ENCODE measurements around the gene HIPK2.

The HIPK2 gene

GRCh38 chr7:139735466-139735865, 42.3 kb downstream of the HIPK2 start:
- DNase-seq (ENCODE audit: low read depth in 2 of 2) = no peak

- DNase-seq (ENCODE audit: low read depth in 2 of 2) = no peak
These were observed 43.4 kb downstream of the HIPK2 start for GRCh38 chr7:139734395-139734794.

DNA sequence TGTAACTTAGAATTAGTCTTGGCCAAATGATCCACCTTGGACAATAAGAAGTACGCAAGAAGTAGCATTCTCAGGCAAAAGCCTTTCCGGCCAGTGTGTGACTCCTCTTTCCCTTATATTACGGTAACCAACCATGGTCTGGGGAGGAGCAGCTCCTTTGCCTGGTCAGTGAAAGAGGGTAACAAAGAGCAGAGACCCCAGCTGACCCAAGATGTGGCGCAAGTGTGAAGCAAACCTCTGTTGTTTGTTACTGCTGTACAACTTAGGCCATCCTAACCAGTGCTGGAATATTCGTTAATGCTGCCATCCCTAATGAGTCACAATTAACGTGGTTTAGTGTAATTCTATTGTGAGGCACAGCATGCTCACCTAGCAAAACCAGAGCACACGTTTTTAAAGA, 44.0 kb downstream of the HIPK2 start:
- DNase-seq (ENCODE audit: low read depth in 2 of 2) = no peak

DNA sequence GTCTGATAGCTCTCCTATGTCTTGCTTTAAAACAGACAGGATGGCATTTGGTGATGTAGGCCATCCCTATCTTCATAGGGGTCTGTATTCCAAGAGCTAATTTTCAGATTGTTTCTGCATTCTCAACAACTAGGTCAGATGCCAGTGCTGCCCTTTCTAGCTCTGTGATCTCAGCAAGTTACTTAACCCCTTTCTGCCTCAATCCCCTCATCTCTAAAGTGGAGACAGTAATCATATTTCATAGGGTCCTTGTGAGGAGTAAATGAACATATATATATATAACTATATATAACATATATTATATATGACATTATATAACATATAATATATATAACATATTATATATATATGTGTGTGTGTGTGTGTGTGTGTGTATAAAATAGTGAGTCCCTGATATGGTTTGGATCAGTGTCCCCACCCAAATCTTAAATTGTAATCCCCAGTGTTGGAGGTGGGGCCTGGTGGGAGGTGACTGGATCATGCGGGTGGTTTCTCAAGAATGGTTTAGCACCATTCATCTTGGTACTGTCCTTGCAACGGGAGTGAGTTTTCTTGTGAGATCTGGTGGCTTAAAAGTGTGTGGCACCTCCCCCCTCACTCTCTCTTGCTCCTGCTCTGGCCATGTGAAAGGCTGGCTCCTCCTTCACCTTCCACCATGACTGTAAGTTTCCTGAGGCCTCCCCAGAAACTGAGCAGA, 45.2 kb downstream of the HIPK2 start:
- no peak for DNase-seq (ENCODE audit: low read depth in 2 of 2)

DNA sequence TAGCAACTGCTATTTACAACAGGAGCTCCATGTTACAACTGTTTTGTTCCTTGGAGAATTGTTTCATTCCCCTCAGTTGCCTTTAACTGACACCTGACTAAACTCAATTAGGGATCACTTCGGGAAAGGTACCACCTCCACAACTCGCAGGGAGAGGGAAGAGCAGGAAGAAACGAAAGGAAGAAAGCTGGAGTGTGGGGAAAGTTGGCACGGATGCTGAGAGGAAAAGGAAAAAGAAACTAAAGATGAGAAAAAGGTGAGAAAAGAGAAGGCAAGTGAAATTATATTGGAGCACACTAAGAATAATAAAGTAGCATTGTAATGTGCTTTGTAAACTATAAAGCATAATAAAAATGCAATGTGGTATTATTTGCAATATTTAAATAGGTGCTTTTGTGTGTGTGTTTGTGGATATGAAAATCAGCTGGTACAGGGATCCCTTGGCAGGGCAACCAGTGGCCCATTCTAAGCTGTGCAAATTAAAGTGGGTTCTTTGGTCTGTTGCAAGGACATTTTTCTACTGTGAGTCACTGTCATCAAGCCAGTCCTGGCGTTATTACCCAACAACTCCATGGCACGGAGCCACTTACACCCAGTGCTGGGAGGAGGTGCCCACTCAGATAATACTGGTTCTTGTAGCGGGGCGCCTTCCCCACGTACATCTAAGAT, 45.9 kb downstream of the HIPK2 start:
- DNase-seq (ENCODE audit: low read depth in 2 of 2) = no peak

GRCh38 chr7:139730746-139731612, 46.8 kb downstream of the HIPK2 start:
- no peak for DNase-seq (ENCODE audit: low read depth in 2 of 2)

GRCh38 chr7:139728203-139728602, 49.6 kb downstream of the HIPK2 start:
- DNase-seq (ENCODE audit: low read depth in 2 of 2) = no peak

GRCh38 chr7:139727151-139727705, 50.6 kb downstream of the HIPK2 start:
- DNase-seq (ENCODE audit: low read depth in 2 of 2) = no peak

DNA sequence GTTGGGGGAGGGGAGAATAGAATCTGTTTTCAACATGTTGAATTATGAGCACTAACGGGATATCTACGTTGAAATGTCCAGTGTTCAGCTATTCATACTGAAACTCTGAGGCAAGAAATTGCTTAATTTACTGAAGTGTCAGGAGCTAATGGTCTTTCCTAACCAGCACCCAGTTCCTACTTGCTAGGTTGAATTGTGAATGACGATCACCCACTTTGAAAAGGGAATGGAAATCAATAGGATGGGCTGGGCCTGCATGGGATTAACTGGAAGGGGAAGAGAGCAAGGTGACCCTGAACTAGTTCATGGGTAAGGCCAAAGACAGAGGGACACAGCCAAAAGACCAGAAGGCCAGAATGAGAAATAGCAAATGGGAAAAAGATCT, 51.3 kb downstream of the HIPK2 start:
- DNase-seq (ENCODE audit: low read depth in 2 of 2) = no peak

- DNase-seq (ENCODE audit: low read depth in 2 of 2) = no peak
These were observed 51.8 kb downstream of the HIPK2 start for GRCh38 chr7:139725858-139726484.

DNA sequence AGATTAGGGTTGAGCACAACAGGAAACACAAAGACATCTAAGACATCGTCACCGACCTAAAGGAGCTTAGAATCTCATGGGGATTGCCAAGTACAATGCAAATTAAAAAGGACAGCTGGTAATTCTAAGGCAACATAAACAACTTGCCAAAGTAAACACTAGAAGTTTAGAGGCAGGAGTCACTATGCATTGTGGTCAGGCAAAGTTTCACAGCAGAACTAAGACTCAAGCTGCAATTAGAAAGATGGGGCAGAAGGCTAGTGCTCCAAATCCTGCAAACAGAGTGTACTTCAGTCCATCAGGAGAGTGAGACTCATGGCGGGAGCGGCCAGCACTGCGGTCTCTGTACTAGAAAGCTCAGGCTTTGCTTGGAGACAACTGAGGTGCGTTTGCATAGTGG, 52.7 kb downstream of the HIPK2 start:
- DNase-seq (ENCODE audit: low read depth in 2 of 2) = no peak

GRCh38 chr7:139722604-139723003, 55.2 kb downstream of the HIPK2 start:
- DNase-seq (ENCODE audit: low read depth in 2 of 2) = no peak

DNA sequence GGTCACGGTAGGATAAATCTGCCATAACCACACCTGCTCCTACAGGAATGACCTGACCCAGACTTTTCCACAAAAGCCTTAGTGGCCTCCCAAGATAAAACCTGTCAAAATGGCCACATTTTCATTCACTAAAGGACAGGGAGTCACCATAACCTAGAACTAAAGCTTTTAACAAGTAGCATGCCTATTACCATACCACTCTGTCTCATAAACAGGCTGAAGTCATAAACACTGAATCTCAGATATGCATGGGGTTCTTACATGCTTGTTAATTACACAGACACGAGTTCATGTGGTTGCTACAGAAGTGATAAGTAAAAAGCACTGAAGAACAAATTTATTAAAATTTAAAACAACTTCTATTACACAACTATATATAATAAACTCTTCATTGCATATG, 56.0 kb downstream of the HIPK2 start:
- no peak for DNase-seq (ENCODE audit: low read depth in 2 of 2)

DNA sequence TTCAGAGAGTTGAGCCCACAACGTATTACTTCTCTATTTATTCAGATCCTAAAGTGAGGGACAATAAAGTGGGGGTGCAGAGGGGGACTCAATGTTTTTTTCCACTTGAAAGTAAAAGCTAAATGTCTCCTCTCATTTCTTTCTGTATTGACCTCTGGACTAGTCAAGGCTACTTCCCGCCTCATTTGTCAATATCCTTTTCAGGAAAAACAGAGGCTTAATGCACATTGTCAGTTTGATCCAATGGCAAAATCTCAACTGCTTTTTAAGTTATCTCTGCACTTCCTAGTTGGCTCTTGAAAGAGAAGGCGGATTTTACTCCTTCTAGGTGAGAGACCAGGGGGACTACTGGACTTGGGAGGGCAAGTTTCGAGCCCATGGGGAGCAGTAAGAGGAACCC, 56.4 kb downstream of the HIPK2 start:
- DNase-seq (ENCODE audit: low read depth in 2 of 2) = no peak

DNA sequence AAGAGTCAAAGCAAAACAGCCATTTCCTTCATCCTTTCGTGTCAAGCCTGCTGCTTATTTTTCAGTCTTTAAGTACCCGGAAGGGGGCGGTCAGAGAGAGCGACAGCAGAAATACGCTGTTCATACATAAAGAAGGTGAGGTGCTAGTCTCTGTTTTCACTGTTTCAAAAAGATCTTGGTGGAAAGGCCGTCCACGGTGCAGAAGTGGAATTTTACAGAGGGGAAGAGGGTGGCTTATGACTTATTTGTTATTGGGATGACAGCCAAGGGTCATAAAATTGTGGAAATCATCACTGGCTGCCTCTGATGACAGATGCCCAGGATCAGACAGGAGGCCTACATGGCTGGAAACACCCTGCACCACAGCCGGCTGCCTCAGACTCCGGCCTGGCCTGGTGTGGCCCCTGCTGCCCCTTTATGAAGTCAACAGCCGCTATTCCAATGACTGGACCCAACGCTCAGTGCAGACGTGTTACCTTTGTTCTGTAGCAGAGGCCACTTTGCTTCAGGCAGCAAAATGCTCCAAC, 57.0 kb downstream of the HIPK2 start:
- DNase-seq (ENCODE audit: low read depth in 2 of 2) = no peak

DNA sequence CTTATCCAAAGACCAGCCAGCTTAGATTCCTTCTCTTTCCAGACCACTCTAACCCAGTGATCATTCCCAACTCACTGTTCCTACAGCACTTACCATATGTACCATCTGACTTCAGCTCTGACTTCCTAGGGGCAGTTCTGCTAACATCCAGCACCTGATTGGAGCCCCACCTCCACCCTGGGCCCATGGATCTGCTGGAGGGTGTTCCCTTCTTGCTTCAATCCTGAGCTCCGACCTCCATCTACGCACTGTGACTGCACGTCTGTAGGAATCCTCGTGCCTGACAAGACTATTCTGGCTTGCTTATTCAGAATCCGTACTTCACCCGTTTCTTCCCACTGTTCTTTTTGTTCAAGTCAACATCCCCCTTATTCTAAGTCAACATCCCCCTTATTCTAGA, 57.6 kb downstream of the HIPK2 start:
- no peak for DNase-seq (ENCODE audit: low read depth in 2 of 2)

- no peak for DNase-seq (ENCODE audit: low read depth in 2 of 2)
These were observed 58.9 kb downstream of the HIPK2 start for GRCh38 chr7:139718859-139719258.

- DNase-seq (ENCODE audit: low read depth in 2 of 2) = no peak
These were observed 59.7 kb downstream of the HIPK2 start for GRCh38 chr7:139718141-139718540.

GRCh38 chr7:139716156-139716942, 61.4 kb downstream of the HIPK2 start:
- no peak for DNase-seq (ENCODE audit: low read depth in 2 of 2)

DNA sequence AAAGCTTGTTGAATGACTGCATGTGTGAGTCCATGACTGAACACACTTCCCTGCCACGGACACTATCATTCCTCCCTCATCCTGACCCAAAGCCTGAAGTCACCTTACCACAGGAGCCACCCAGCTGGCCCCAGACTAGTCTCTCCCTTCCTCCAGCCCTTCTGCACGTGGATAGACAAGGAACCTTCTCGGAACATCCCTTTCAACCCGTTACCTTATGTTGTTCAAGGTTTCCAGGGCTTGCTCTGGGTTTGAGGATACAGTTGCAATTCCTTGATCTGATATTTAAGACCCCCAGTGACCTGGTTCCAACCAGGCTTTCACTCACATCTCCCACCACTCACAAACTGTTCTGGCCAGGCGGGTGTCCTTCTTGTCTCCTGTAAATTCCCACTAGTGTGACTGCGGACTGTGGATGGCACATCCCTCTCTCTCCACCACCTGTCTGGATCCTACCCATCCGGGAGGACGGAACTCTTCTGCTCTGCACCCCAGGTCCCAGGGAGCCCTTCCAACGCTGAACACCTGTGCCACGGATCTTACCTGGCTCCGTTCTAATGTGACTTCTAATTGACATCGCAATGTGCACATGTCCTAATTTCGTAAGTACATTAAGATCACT, 62.5 kb downstream of the HIPK2 start:
- DNase-seq (ENCODE audit: low read depth in 2 of 2) = no peak

Data from stimulated activated CD8-positive, alpha-beta memory T cell treated with anti-CD3 and anti-CD28 coated beads, Interleukin-2, amount 100 ng/mL, for 1 hour (primary cell).